K562 (cell line): ENCODE results near the gene FETUB. TPM values are rescaled to one million over a fixed set of nuclear protein-coding genes. Genes with fewer than 3 reads are reported as not detected.

Experiments used
- BCL6 ChIP-seq: fragments of 250-450 bp; sonication (Bioruptor Pico); IDR thresholded peaks from 2 replicates; pipeline ENCODE4 v1.4.0; 2020
- CBX5 ChIP-seq: IDR thresholded peaks from 2 replicates; pipeline ENCODE4 v1.6.1; 2014; ENCODE audit warnings: low read depth, borderline replicate concordance
- CCAR2 ChIP-seq: fragments of 200-400 bp; formaldehyde crosslinking; IDR thresholded peaks from 2 replicates; pipeline ENCODE4 v1.6.1; 2017; ENCODE audit warnings: mild to moderate bottlenecking, low read depth, low read length
- EWSR1 ChIP-seq: fragments of 450-650 bp; IDR thresholded peaks from 2 replicates; pipeline ENCODE4 v1.6.1; 2018; ENCODE audit warnings: borderline replicate concordance, mild to moderate bottlenecking, low read depth, moderate library complexity; ENCODE audit not compliant: partially characterized antibody
- FIP1L1 ChIP-seq: fragments of 200-400 bp; formaldehyde crosslinking; IDR thresholded peaks from 2 replicates; pipeline ENCODE4 v1.6.1; 2018; ENCODE audit warnings: mild to moderate bottlenecking, low read depth, low read length; ENCODE audit not compliant: poor library complexity, severe bottlenecking
- FOSL1 ChIP-seq: fragments of 200-800 bp; sonication (Bioruptor generic); conservative IDR thresholded peaks from 2 replicates; pipeline ENCODE4 v1.6.1; 2016; ENCODE audit warnings: missing genetic modification characterization, missing compliant biosample characterization
- HMG20B ChIP-seq: fragments of 250-450 bp; sonication (Bioruptor Pico); IDR thresholded peaks from 2 replicates; pipeline ENCODE4 v1.5.0; 2021; ENCODE audit warnings: mild to moderate bottlenecking
- KAT8 ChIP-seq: fragments of 450-650 bp; IDR thresholded peaks from 2 replicates; pipeline ENCODE4 v1.6.1; 2016; ENCODE audit warnings: low read depth, mild to moderate bottlenecking
- MAFG ChIP-seq: fragments of 450-650 bp; conservative IDR thresholded peaks from 2 replicates; pipeline ENCODE4 v1.6.1; 2016; ENCODE audit warnings: missing genetic modification characterization, missing compliant biosample characterization
- NRF1 ChIP-seq, 2 experiments: fragments of 450-650 bp; IDR thresholded peaks in 1 of 2; conservative IDR thresholded peaks in 1 of 2; 2 replicates each; pipeline ENCODE4 v1.6.1; 2014; ENCODE audit warnings: mild to moderate bottlenecking in 2 of 2
- SMAD4 ChIP-seq: fragments of 250-450 bp; sonication (Bioruptor Pico); conservative IDR thresholded peaks from 2 replicates; pipeline ENCODE4 v1.8.0; 2021; ENCODE audit warnings: inconsistent platforms, mild to moderate bottlenecking, moderate library complexity
- SP2 ChIP-seq: IDR thresholded peaks from 2 replicates; pipeline ENCODE4 v1.6.1; 2011; ENCODE audit warnings: mild to moderate bottlenecking, low read depth, low read length, moderate library complexity; ENCODE audit not compliant: poor library complexity, severe bottlenecking; ENCODE audit errors: extremely low read depth
- STAG1 ChIP-seq: sonication (generic); formaldehyde crosslinking; IDR thresholded peaks from 2 replicates; pipeline ENCODE4 v1.5.0; 2020; ENCODE audit warnings: missing genetic modification reagents, borderline replicate concordance
- TFAM ChIP-seq: fragments of 250-450 bp; sonication (Bioruptor Pico); conservative IDR thresholded peaks from 2 replicates; pipeline ENCODE4 v1.5.0; 2021; ENCODE audit warnings: mild to moderate bottlenecking, moderate library complexity
- TGIF2 ChIP-seq: sonication (generic); formaldehyde crosslinking; IDR thresholded peaks from 2 replicates; pipeline ENCODE4 v1.8.1; 2022; ENCODE audit warnings: mild to moderate bottlenecking, missing genetic modification reagents, moderate library complexity
- ZNF121 ChIP-seq: sonication (generic); formaldehyde crosslinking; conservative IDR thresholded peaks from 2 replicates; pipeline ENCODE4 v1.8.0; 2022; ENCODE audit warnings: missing genetic modification reagents
- ZNF274 ChIP-seq: IDR thresholded peaks from 2 replicates; pipeline ENCODE4 v1.6.1; 2011; ENCODE audit warnings: low read depth, mild to moderate bottlenecking, low read length, moderate library complexity, borderline replicate concordance
- polyA plus RNA-seq, 8 experiments: library from polyadenylated mRNA; depleted of rRNA in 4 of 8; stranded (reverse) in 5 of 8; unstranded in 3 of 8; fragments of >200 nt; fragmentation: Nextera tagmentation in 2 of 8; fragmentation: Illumina TruSeq in 1 of 8; extraction: Ambion mirVana in 2 of 8; extraction: Trizol in 1 of 8; gene quantifications; 2 replicates each; pipeline versions ENCODE4 v1.2.1 to v1.2.3, GENCODE V29; 2011 to 2014; ENCODE audit warnings: inconsistent platforms in 1 of 8, missing spikeins in 1 of 8
- total RNA-seq, 7 experiments: library from RNA; depleted of rRNA in 6 of 7; stranded (reverse); fragments of >200 nt in 6 of 7; fragmentation: Illumina TruSeq in 2 of 7; extraction: Trizol in 2 of 7; gene quantifications; 2 replicates each; pipeline versions ENCODE4 v1.2.1 to v1.2.3, GENCODE V29; 2011 to 2021; ENCODE audit warnings: low replicate concordance in 1 of 7
- TF ChIP-seq, protein P1 (sequence below): fragments of 150-350 bp; conservative IDR thresholded peaks from 2 replicates; pipeline ENCODE4 v1.6.1; 2014; ENCODE audit warnings: low read length
- TF ChIP-seq, protein P2 (sequence below): fragments of 450-650 bp; formaldehyde crosslinking; IDR thresholded peaks from 2 replicates; pipeline ENCODE4 v1.4.0; 2020; ENCODE audit warnings: mild to moderate bottlenecking, moderate library complexity
- TF ChIP-seq, protein P3 (sequence below): fragments of 250-450 bp; sonication (Bioruptor Pico); IDR thresholded peaks from 2 replicates; pipeline ENCODE4 v1.4.0; 2020; ENCODE audit warnings: mild to moderate bottlenecking
- TF ChIP-seq, protein P4 (sequence below): sonication (generic); formaldehyde crosslinking; IDR thresholded peaks from 2 replicates; pipeline ENCODE4 v1.8.0; 2022; ENCODE audit warnings: missing genetic modification reagents, mild to moderate bottlenecking, moderate library complexity, borderline replicate concordance

The FETUB gene
- total and polyA plus RNA-seq, 9 of the 15 experiments (the other 6 are each of a cell fraction or from before 2014, with no cell fraction given) = not detected

DNA sequence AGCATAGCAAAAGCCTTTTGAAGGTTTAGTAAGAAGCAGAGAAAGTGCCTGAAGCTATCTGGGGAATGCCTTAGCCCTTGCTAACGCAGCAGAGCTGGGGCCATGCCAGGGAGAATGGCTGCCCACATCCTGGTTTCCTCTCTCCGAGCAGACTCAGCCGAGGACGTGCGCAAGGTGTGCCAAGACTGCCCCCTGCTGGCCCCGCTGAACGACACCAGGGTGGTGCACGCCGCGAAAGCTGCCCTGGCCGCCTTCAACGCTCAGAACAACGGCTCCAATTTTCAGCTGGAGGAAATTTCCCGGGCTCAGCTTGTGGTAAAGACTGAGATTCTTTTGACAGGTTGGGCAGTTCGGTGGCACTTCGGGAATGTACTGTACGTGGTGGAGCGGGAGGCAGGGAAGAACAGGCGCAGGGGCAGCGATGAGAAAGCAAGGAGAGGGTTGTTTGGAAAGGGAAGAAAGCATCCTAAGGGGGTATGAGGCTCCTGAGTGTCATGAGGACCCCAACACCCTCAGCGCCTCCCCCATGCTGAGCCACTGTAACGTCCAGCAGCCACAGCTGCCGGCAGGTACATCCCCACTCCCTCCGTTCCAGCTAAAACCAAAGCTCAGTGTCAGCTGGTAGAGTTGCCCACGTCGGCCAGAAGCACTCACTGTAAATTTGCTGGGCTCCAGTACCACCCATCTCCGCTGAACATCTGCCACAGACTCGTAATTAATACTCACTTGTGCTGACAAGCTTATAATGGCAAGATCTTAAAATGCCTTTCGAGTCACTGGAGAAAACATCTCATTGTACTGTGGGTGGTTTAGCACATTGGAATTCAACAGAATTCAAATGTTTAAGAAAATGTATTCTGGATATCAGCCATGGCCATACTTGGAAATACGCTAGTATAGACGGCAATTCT is 22.9 kb upstream of the FETUB start (continued):
- TF ChIP-seq, protein P1, sequence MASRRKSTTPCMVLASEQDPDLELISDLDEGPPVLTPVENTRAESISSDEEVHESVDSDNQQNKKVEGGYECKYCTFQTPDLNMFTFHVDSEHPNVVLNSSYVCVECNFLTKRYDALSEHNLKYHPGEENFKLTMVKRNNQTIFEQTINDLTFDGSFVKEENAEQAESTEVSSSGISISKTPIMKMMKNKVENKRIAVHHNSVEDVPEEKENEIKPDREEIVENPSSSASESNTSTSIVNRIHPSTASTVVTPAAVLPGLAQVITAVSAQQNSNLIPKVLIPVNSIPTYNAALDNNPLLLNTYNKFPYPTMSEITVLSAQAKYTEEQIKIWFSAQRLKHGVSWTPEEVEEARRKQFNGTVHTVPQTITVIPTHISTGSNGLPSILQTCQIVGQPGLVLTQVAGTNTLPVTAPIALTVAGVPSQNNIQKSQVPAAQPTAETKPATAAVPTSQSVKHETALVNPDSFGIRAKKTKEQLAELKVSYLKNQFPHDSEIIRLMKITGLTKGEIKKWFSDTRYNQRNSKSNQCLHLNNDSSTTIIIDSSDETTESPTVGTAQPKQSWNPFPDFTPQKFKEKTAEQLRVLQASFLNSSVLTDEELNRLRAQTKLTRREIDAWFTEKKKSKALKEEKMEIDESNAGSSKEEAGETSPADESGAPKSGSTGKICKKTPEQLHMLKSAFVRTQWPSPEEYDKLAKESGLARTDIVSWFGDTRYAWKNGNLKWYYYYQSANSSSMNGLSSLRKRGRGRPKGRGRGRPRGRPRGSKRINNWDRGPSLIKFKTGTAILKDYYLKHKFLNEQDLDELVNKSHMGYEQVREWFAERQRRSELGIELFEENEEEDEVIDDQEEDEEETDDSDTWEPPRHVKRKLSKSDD = no peak
- no peak for TF ChIP-seq FOSL1 (tag)
- no peak for TF ChIP-seq MAFG
- no peak for TF ChIP-seq BCL6 (CRISPR knock-in tag)
- TF ChIP-seq NRF1 (conservative IDR thresholded peaks at IDR 0.05 in 1 of 2, IDR thresholded peaks at IDR 0.05 in 1 of 2) = peak; percentile 70 to 77
- no peak for TF ChIP-seq ZNF274
- TF ChIP-seq SMAD4 (CRISPR knock-in tag) = no peak
- TF ChIP-seq CCAR2 = no peak
- TF ChIP-seq KAT8 = no peak
- no peak for TF ChIP-seq EWSR1
- no peak for TF ChIP-seq FIP1L1
- TF ChIP-seq CBX5 = 0 out of 2 replicates have a peak, but pooled peaks have one; percentile 11
- TF ChIP-seq TGIF2 (CRISPR knock-in tag) = no peak
- TF ChIP-seq HMG20B = no peak
- TF ChIP-seq, protein P2, sequence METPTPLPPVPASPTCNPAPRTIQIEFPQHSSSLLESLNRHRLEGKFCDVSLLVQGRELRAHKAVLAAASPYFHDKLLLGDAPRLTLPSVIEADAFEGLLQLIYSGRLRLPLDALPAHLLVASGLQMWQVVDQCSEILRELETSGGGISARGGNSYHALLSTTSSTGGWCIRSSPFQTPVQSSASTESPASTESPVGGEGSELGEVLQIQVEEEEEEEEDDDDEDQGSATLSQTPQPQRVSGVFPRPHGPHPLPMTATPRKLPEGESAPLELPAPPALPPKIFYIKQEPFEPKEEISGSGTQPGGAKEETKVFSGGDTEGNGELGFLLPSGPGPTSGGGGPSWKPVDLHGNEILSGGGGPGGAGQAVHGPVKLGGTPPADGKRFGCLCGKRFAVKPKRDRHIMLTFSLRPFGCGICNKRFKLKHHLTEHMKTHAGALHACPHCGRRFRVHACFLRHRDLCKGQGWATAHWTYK = no peak
- no peak for TF ChIP-seq ZNF121 (CRISPR knock-in tag)
- no peak for TF ChIP-seq SP2
- TF ChIP-seq STAG1 (CRISPR knock-in tag) = peak; percentile 65; the same call in 1 of the 2 replicates
- no peak for TF ChIP-seq TFAM
- TF ChIP-seq, protein P3, sequence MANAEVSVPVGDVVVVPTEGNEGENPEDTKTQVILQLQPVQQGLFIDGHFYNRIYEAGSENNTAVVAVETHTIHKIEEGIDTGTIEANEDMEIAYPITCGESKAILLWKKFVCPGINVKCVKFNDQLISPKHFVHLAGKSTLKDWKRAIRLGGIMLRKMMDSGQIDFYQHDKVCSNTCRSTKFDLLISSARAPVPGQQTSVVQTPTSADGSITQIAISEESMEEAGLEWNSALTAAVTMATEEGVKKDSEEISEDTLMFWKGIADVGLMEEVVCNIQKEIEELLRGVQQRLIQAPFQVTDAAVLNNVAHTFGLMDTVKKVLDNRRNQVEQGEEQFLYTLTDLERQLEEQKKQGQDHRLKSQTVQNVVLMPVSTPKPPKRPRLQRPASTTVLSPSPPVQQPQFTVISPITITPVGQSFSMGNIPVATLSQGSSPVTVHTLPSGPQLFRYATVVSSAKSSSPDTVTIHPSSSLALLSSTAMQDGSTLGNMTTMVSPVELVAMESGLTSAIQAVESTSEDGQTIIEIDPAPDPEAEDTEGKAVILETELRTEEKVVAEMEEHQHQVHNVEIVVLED = no peak
- TF ChIP-seq, protein P4, sequence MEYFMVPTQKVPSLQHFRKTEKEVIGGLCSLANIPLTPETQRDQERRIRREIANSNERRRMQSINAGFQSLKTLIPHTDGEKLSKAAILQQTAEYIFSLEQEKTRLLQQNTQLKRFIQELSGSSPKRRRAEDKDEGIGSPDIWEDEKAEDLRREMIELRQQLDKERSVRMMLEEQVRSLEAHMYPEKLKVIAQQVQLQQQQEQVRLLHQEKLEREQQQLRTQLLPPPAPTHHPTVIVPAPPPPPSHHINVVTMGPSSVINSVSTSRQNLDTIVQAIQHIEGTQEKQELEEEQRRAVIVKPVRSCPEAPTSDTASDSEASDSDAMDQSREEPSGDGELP (CRISPR knock-in tag) = peak; percentile 31; the same call in 1 of the 2 replicates
